SU-DHL-6 (cell line): ENCODE data around the gene CNRIP1.

Source experiments
- H2AFZ ChIP-seq: fragments of 200-600 bp; sonication (generic); 2 replicates; pipeline ENCODE4 v1.6.1; 2014; ENCODE audit warnings: low read depth, mild to moderate bottlenecking, moderate library complexity, mixed read lengths, antibody characterized with exemption, low read length; ENCODE audit not compliant: severe bottlenecking
- H3F3A ChIP-seq: fragments of 200-600 bp; shearing (Covaris generic); 2 replicates; pipeline ENCODE4 v1.6.0; 2016; ENCODE audit warnings: antibody characterized with exemption, mild to moderate bottlenecking; ENCODE audit not compliant: insufficient read depth
- H3K27ac ChIP-seq: fragments of 200-600 bp; sonication (generic); 2 replicates; pipeline ENCODE4 v1.5.1; 2016; ENCODE audit warnings: low read depth, mild to moderate bottlenecking, low read length, moderate library complexity, mixed read lengths
- H3K27me3 ChIP-seq: fragments of 200-600 bp; sonication (generic), shearing (Covaris generic); 2 replicates; pipeline ENCODE4 v1.6.0; 2014; ENCODE audit warnings: mild to moderate bottlenecking, low read length
- H3K36me3 ChIP-seq: fragments of 200-600 bp; sonication (generic); 2 replicates; pipeline ENCODE4 v1.6.1; 2014; ENCODE audit warnings: mild to moderate bottlenecking, low read length, mixed read lengths
- H3K4me2 ChIP-seq: fragments of 300-600, 200-600 bp; shearing (Covaris generic), sonication (generic); 2 replicates; pipeline ENCODE4 v1.6.0; 2014; ENCODE audit warnings: low read length, low read depth, mild to moderate bottlenecking; ENCODE audit not compliant: poor library complexity, severe bottlenecking
- H3K4me3 ChIP-seq: fragments of 200-600 bp; sonication (generic); 2 replicates; pipeline ENCODE4 v1.5.1; 2014; ENCODE audit warnings: antibody characterized with exemption, low read length, mild to moderate bottlenecking, mixed read lengths; ENCODE audit not compliant: insufficient read depth, poor library complexity, severe bottlenecking
- H3K79me2 ChIP-seq: fragments of 200-600 bp; sonication (generic); 2 replicates; pipeline ENCODE4 v1.6.1; 2014; ENCODE audit warnings: mild to moderate bottlenecking, low read length, moderate library complexity; ENCODE audit not compliant: insufficient read depth
- H3K9ac ChIP-seq: fragments of 200-600 bp; sonication (generic); 2 replicates; pipeline ENCODE4 v1.7.0; 2014; ENCODE audit warnings: mild to moderate bottlenecking, low read length
- H3K9me2 ChIP-seq: fragments of 200-600 bp; sonication (generic); replicated peaks from 2 replicates; pipeline ENCODE4 v1.6.1; 2014; ENCODE audit warnings: low read length; ENCODE audit not compliant: insufficient read depth
- H3K9me3 ChIP-seq: fragments of 200-600 bp; sonication (generic); 2 replicates; pipeline ENCODE4 v1.6.1; 2014; ENCODE audit warnings: low read length, mixed read lengths; ENCODE audit not compliant: insufficient read depth
- H4K20me1 ChIP-seq: fragments of 200-600 bp; sonication (generic); 2 replicates; pipeline ENCODE4 v1.6.1; 2014; ENCODE audit warnings: low read depth, mild to moderate bottlenecking, antibody characterized with exemption, low read length, moderate library complexity, mixed read lengths
- EZH2phosphoT487 ChIP-seq: fragments of 200-600 bp; sonication (generic), shearing (Covaris generic); conservative IDR thresholded peaks from 2 replicates; pipeline ENCODE4 v1.6.1; 2018; ENCODE audit warnings: mild to moderate bottlenecking, antibody characterized with exemption, low read length, moderate library complexity, mixed read lengths
- TF ChIP-seq, protein P1 (sequence below): fragments of 200-600 bp; sonication (generic); IDR thresholded peaks from one replicate; pipeline ENCODE4 v1.5.1; 2017; ENCODE audit warnings: antibody characterized with exemption, mild to moderate bottlenecking, low read length, moderate library complexity; ENCODE audit not compliant: insufficient read depth, poor library complexity, severe bottlenecking

Gene CNRIP1

DNA sequence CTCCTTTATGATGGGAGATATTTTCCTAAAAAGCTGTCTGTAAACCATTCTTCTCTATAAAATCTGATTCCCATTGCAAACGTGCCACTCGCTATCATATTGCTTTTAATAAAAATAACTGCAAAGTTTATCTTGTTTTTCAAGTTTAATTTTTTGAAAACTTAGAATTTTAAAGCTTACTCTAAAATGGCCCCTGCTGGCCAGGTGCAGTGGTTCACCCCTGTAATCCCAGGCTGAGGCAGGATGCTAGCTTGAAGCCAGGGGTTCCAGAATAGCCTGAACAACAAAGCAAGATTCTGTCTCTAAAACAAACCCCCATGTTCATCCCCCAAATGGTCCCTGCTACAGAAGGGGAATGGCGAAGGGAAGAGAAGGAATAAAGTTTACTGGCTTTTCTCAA lies 25.6 kb downstream of the CNRIP1 start:
- H3K27me3 ChIP-seq, result no peaks in the 10 kb centered on the region
- H3K9me3 ChIP-seq, result no peaks in the 10 kb centered on the region
- no peak overlapping the region for H3K4me2 ChIP-seq
- no peaks in the 10 kb centered on the region for H3F3A ChIP-seq
- H3K27ac ChIP-seq, result no peak overlapping the region
- no peak for TF ChIP-seq EZH2phosphoT487
- TF ChIP-seq, protein P1, sequence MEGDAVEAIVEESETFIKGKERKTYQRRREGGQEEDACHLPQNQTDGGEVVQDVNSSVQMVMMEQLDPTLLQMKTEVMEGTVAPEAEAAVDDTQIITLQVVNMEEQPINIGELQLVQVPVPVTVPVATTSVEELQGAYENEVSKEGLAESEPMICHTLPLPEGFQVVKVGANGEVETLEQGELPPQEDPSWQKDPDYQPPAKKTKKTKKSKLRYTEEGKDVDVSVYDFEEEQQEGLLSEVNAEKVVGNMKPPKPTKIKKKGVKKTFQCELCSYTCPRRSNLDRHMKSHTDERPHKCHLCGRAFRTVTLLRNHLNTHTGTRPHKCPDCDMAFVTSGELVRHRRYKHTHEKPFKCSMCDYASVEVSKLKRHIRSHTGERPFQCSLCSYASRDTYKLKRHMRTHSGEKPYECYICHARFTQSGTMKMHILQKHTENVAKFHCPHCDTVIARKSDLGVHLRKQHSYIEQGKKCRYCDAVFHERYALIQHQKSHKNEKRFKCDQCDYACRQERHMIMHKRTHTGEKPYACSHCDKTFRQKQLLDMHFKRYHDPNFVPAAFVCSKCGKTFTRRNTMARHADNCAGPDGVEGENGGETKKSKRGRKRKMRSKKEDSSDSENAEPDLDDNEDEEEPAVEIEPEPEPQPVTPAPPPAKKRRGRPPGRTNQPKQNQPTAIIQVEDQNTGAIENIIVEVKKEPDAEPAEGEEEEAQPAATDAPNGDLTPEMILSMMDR, result no peak
- no peaks in the 10 kb centered on the region for H3K9me2 ChIP-seq
- no peak overlapping the region for H3K9ac ChIP-seq
- H4K20me1 ChIP-seq, result no peaks in the 10 kb centered on the region
- H3K79me2 ChIP-seq, result no peaks in the 10 kb centered on the region
- no peaks in the 10 kb centered on the region for H3K36me3 ChIP-seq
- H3K4me3 ChIP-seq, result no peak overlapping the region
- H2AFZ ChIP-seq, result no peak overlapping the region

DNA sequence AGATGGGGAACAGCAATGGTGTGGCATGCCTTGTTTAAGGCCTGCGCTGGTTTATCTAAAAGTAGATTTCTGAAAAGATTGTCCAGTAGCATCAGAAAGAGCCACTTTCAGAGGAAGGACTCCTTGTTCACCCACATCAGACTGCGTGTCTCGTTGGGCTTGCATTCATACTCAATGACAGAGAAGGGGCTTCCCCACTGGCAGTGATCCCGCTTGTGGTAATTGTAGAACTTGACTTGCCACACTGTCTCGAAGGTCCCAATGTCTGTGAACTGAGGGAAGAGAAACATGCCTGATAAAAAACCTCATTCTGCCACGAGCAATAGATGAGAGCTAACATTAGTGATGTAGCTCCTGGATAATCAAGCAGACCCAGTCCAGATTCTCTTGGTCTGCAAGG lies 26.0 kb downstream of the CNRIP1 start:
- Histone ChIP-seq H3K36me3 (no peaks in the 10 kb centered on the region), H3F3A (no peaks in the 10 kb centered on the region), H3K9me2 (no peaks in the 10 kb centered on the region), H3K27ac (no peak overlapping the region), H3K4me3 (no peak overlapping the region), H3K27me3 (no peaks in the 10 kb centered on the region), H3K9ac (no peak overlapping the region), H3K4me2 (no peak overlapping the region), H3K9me3 (no peaks in the 10 kb centered on the region), H2AFZ (no peak overlapping the region), H3K79me2 (no peaks in the 10 kb centered on the region), H4K20me1 (no peaks in the 10 kb centered on the region)
- TF ChIP-seq EZH2phosphoT487, result no peak
- TF ChIP-seq, protein P1, result no peak

DNA sequence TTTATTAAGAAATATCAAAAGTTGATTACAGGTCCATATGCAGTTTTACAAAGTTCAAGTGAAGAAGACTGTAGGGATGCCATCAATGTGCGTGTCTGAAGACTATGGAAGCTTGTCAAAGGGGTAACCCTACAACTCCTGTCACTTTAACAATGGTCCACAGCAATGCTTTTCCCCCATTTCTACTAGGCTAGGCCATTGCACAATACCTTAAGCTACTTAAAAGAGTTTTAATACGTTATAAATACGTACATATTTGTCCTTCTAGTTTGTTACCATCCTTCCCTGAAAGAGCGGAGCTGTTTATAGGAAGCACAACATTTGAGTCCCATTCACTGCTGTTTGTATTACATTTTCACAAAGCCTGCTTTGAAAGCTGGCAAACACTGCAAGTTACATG lies 26.7 kb downstream of the CNRIP1 start:
- Histone ChIP-seq H3K9ac (no peak overlapping the region), H3K79me2 (no peaks in the 10 kb centered on the region), H3K4me3 (no peak overlapping the region), H3K36me3 (no peaks in the 10 kb centered on the region), H4K20me1 (no peaks in the 10 kb centered on the region), H2AFZ (no peak overlapping the region), H3F3A (no peaks in the 10 kb centered on the region), H3K27me3 (no peaks in the 10 kb centered on the region), H3K9me3 (no peaks in the 10 kb centered on the region), H3K27ac (no peak overlapping the region), H3K4me2 (no peak overlapping the region), H3K9me2 (no peaks in the 10 kb centered on the region)
- TF ChIP-seq, protein P1, result no peak
- TF ChIP-seq EZH2phosphoT487, result no peak
